ENCODE data around the gene PLPP1.

PLPP1 gene

GRCh38 chr5:55534436-55535198, at the start of gene PLPP1:
Gene PLPP1, minus strand, starts transcription at chr5:55534964. Its CDS starts 335 bp downstream, at chr5:55534629.
- peak; percentile 52; the same call in 1 of the 2 replicates for TF ChIP-seq POLR2A (IDR thresholded peaks at IDR 0.05; ENCODE audit: low read depth, low read length)
- DNase-seq (ENCODE audit: insufficient read length, low spot score) (peak; percentile 89), FAIRE-seq (no peak)

- no peak for DNase-seq (ENCODE audit: insufficient read length, low spot score)
- FAIRE-seq = no peak
- TF ChIP-seq POLR2A (IDR thresholded peaks at IDR 0.05; ENCODE audit: low read depth, low read length) = no peak
Measured at GRCh38 chr5:55583578-55583977, 48.8 kb upstream of the PLPP1 start.

GRCh38 chr5:55582256-55582655, 47.5 kb upstream of the PLPP1 start:
- FAIRE-seq (no peak), DNase-seq (ENCODE audit: insufficient read length, low spot score) (no peak)
- no peak for TF ChIP-seq POLR2A (IDR thresholded peaks at IDR 0.05; ENCODE audit: low read depth, low read length)

- no peak for TF ChIP-seq POLR2A (IDR thresholded peaks at IDR 0.05; ENCODE audit: low read depth, low read length)
- no peak for DNase-seq (ENCODE audit: insufficient read length, low spot score)
- no peak for FAIRE-seq
Measured at GRCh38 chr5:55580042-55580441, 45.3 kb upstream of the PLPP1 start.

GRCh38 chr5:55578771-55579170, 44.0 kb upstream of the PLPP1 start:
- no peak for TF ChIP-seq POLR2A (IDR thresholded peaks at IDR 0.05; ENCODE audit: low read depth, low read length)
- FAIRE-seq = no peak
- peak; percentile 33 for DNase-seq (ENCODE audit: insufficient read length, low spot score)

GRCh38 chr5:55577353-55578060, 42.7 kb upstream of the PLPP1 start:
- no peak for TF ChIP-seq POLR2A (IDR thresholded peaks at IDR 0.05; ENCODE audit: low read depth, low read length)
- DNase-seq (ENCODE audit: insufficient read length, low spot score) = no peak
- no peak for FAIRE-seq

- DNase-seq (ENCODE audit: insufficient read length, low spot score) = no peak
- no peak for FAIRE-seq
- TF ChIP-seq POLR2A (IDR thresholded peaks at IDR 0.05; ENCODE audit: low read depth, low read length) = no peak
Measured at GRCh38 chr5:55576661-55577060, 41.9 kb upstream of the PLPP1 start.

GRCh38 chr5:55575815-55576583, 41.2 kb upstream of the PLPP1 start:
- TF ChIP-seq POLR2A (IDR thresholded peaks at IDR 0.05; ENCODE audit: low read depth, low read length) = no peak
- DNase-seq (ENCODE audit: insufficient read length, low spot score) (no peak), FAIRE-seq (no peak)

- FAIRE-seq (no peak), DNase-seq (ENCODE audit: insufficient read length, low spot score) (no peak)
- no peak for TF ChIP-seq POLR2A (IDR thresholded peaks at IDR 0.05; ENCODE audit: low read depth, low read length)
Measured at GRCh38 chr5:55572600-55572999, 37.8 kb upstream of the PLPP1 start.

- no peak for FAIRE-seq
- DNase-seq (ENCODE audit: insufficient read length, low spot score) = no peak
- no peak for TF ChIP-seq POLR2A (IDR thresholded peaks at IDR 0.05; ENCODE audit: low read depth, low read length)
Measured at GRCh38 chr5:55572020-55572419, 37.3 kb upstream of the PLPP1 start.

- DNase-seq (ENCODE audit: insufficient read length, low spot score) (no peak), FAIRE-seq (no peak)
- no peak for TF ChIP-seq POLR2A (IDR thresholded peaks at IDR 0.05; ENCODE audit: low read depth, low read length)
Measured at GRCh38 chr5:55570570-55570969, 35.8 kb upstream of the PLPP1 start.

GRCh38 chr5:55570026-55570425, 35.3 kb upstream of the PLPP1 start:
- FAIRE-seq = no peak
- no peak for TF ChIP-seq POLR2A (IDR thresholded peaks at IDR 0.05; ENCODE audit: low read depth, low read length)
- no peak for DNase-seq (ENCODE audit: insufficient read length, low spot score)

GRCh38 chr5:55569513-55569865, 34.7 kb upstream of the PLPP1 start:
- DNase-seq (ENCODE audit: insufficient read length, low spot score) (no peak), FAIRE-seq (no peak)
- TF ChIP-seq POLR2A (IDR thresholded peaks at IDR 0.05; ENCODE audit: low read depth, low read length) = no peak

All from H54 (cell line).